SKM-1 (cell line): ENCODE data around the gene IGFBP3.
"Not testable (repeated sequence)": the region's sequence is repeated elsewhere in the genome, so short reads cannot be mapped to it uniquely, and the experiment has no call there.

ENCODE experiments used
- DNase-seq: peaks from one replicate; lab custom pipeline; 2025; ENCODE audit not compliant: unreplicated experiment; lab: John Stamatoyannopoulos, UW

IGFBP3 gene

GRCh38 chr7:45920502-45921380 is at the start of gene IGFBP3:
TSS of gene IGFBP3 (minus strand) at chr7:45921272. CDS start at chr7:45921140, 132 bp downstream.
- DNase-seq = no peak

- DNase-seq = no peak
Observed at GRCh38 chr7:45970454-45970853, 49.4 kb upstream of the IGFBP3 start.

- no peak for DNase-seq
Observed at GRCh38 chr7:45969940-45970339, 48.9 kb upstream of the IGFBP3 start.

- no peak for DNase-seq
Observed at GRCh38 chr7:45968856-45969541, 47.9 kb upstream of the IGFBP3 start.

GRCh38 chr7:45968312-45968711 is 47.2 kb upstream of the IGFBP3 start:
- DNase-seq = no peak

GRCh38 chr7:45967591-45968157 is 46.6 kb upstream of the IGFBP3 start:
- DNase-seq = no peak

- DNase-seq = no peak
Observed at GRCh38 chr7:45962861-45963260, 41.8 kb upstream of the IGFBP3 start.

- DNase-seq = no peak
Observed at GRCh38 chr7:45957721-45958120, 36.6 kb upstream of the IGFBP3 start.

- DNase-seq = no peak
Observed at GRCh38 chr7:45955286-45955685, 34.2 kb upstream of the IGFBP3 start.

- not testable (repeated sequence) for DNase-seq
Observed at GRCh38 chr7:45953055-45953454, 32.0 kb upstream of the IGFBP3 start.

- no peak for DNase-seq
Observed at GRCh38 chr7:45944058-45944457, 23.0 kb upstream of the IGFBP3 start.

- DNase-seq = no peak
Observed at GRCh38 chr7:45940939-45941338, 19.9 kb upstream of the IGFBP3 start.

- not testable (repeated sequence) for DNase-seq
Observed at GRCh38 chr7:45940237-45940781, 19.2 kb upstream of the IGFBP3 start.

GRCh38 chr7:45939574-45939973 is 18.5 kb upstream of the IGFBP3 start:
- no peak for DNase-seq

- no peak for DNase-seq
Observed at GRCh38 chr7:45938626-45939302, 17.7 kb upstream of the IGFBP3 start.

- no peak for DNase-seq
Observed at GRCh38 chr7:45937862-45938261, 16.8 kb upstream of the IGFBP3 start.

GRCh38 chr7:45937301-45937700 is 16.2 kb upstream of the IGFBP3 start:
- DNase-seq = peak; percentile 10

- no peak for DNase-seq
Observed at GRCh38 chr7:45930967-45931366, 9.9 kb upstream of the IGFBP3 start.

GRCh38 chr7:45927721-45928120 is 6.6 kb upstream of the IGFBP3 start:
- no peak for DNase-seq

- no peak for DNase-seq
Observed at GRCh38 chr7:45924283-45924682, 3.2 kb upstream of the IGFBP3 start.

- no peak for DNase-seq
Observed at GRCh38 chr7:45923818-45924217, 2.7 kb upstream of the IGFBP3 start.
